ENCODE measurements around the gene EIF2S2.

Gene EIF2S2

DNA sequence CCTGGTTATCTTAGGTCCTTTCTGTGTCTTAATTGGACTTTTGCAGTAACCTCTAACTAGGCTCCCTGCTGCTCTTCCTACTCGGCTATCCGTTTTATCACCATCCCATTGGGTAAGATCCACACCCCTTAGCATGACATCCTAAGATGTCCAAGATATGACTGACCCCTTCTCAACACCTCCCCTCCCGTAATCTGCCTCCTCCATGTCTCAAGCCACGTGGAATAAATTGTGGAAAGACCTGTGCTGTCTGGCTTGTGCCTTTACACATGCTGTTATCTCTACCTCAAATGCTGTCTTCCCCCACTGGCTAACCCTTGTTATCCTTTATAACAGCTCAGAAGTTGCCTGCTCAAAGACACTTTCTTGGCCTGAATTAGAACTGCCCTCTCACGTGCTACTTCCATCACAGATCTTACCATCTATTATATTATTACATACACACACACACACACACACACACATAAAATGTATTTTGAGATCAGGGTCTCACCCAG, 26.5 kb downstream of the EIF2S2 start:
- Mint-ChIP-seq H3K27me3 (no peaks in the 10 kb centered on the region), H3K9me3 (ENCODE audit: low read depth) (no peaks in the 10 kb centered on the region), H3K27ac (peak overlapping the region; percentile 24)

GRCh38 chr20:34084227-34084923, 27.7 kb downstream of the EIF2S2 start:
- Mint-ChIP-seq H3K27ac (peak overlapping the region; percentile 81), H3K27me3 (no peaks in the 10 kb centered on the region), H3K36me3 (peaks cover 7% of the 10 kb centered on the region), H3K4me3 (no peak overlapping the region), H3K4me1 (ENCODE audit: low read depth) (peaks cover 22% of the 10 kb centered on the region), H3K9me3 (ENCODE audit: low read depth) (no peaks in the 10 kb centered on the region)

More for the DNA sequence above, 26.5 kb downstream of the EIF2S2 start:
- no peak overlapping the region for H3K4me3 Mint-ChIP-seq
- H3K36me3 Mint-ChIP-seq, result peaks cover 7% of the 10 kb centered on the region
- peaks cover 22% of the 10 kb centered on the region for H3K4me1 Mint-ChIP-seq (ENCODE audit: low read depth)

- Mint-ChIP-seq H3K4me1 (ENCODE audit: low read depth) (peaks cover 22% of the 10 kb centered on the region), H3K4me3 (no peak overlapping the region), H3K27ac (peak overlapping the region; percentile 81), H3K27me3 (no peaks in the 10 kb centered on the region), H3K9me3 (ENCODE audit: low read depth) (no peaks in the 10 kb centered on the region), H3K36me3 (peaks cover 9% of the 10 kb centered on the region)
Measured at GRCh38 chr20:34083781-34084180, 28.3 kb downstream of the EIF2S2 start.

DNA sequence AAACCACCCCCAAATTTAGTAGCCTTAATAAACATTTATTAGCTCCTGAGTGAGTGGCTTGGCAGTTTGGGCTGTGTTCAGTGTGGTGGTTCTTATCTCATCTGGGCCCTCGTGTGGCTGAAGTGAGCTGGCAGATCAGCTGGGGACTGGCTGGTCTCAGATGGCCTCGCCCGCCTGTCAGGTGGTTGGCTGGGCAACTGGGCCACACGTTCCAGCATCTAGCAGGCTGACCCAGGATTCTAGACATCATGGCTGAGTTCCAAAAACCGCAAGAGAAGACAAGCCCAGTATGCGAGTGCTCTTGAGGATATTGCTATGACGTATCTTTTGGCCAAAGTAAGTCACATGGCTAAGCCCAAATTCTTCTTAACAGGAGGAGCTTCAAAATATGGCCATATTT, 28.9 kb downstream of the EIF2S2 start:
- Mint-ChIP-seq H3K4me3 (no peak overlapping the region), H3K4me1 (ENCODE audit: low read depth) (peaks cover 18% of the 10 kb centered on the region), H3K9me3 (ENCODE audit: low read depth) (no peaks in the 10 kb centered on the region), H3K36me3 (peaks cover 9% of the 10 kb centered on the region), H3K27ac (peak overlapping the region; percentile 41), H3K27me3 (no peaks in the 10 kb centered on the region)

GRCh38 chr20:34082232-34082887, 29.7 kb downstream of the EIF2S2 start:
- H3K4me3 Mint-ChIP-seq, result no peak overlapping the region
- H3K4me1 Mint-ChIP-seq (ENCODE audit: low read depth), result peaks cover 17% of the 10 kb centered on the region
- peaks cover 9% of the 10 kb centered on the region for H3K36me3 Mint-ChIP-seq
- H3K9me3 Mint-ChIP-seq (ENCODE audit: low read depth), result no peaks in the 10 kb centered on the region
- no peaks in the 10 kb centered on the region for H3K27me3 Mint-ChIP-seq
- H3K27ac Mint-ChIP-seq, result peak overlapping the region; percentile 28

DNA sequence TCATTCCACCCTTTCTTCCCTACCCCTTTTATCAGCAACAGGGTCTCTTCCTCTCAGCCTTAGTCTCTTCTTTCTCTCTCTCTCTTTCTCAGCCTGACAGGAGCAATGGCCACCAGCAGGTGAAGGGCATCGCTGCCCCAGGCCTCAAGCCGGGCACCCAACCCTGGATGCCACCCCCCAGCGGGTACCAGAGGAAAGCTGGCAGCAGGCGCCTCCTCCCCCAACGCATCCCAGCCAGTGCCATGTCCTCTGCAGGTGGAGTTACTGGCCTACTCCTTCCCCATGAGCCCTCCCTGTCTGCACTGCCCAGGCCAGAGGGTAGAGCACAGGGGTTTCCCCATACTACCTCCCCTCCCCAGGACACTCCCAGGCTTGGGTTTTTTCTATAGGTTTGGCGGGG, 32.2 kb downstream of the EIF2S2 start:
- peaks cover 8% of the 10 kb centered on the region for H3K4me1 Mint-ChIP-seq (ENCODE audit: low read depth)
- peaks cover 5% of the 10 kb centered on the region for H3K36me3 Mint-ChIP-seq
- no peaks in the 10 kb centered on the region for H3K27me3 Mint-ChIP-seq
- no peak overlapping the region for H3K4me3 Mint-ChIP-seq
- no peaks in the 10 kb centered on the region for H3K9me3 Mint-ChIP-seq (ENCODE audit: low read depth)
- peak overlapping the region; percentile 69 for H3K27ac Mint-ChIP-seq

- H3K4me1 Mint-ChIP-seq (ENCODE audit: low read depth), result peaks cover 2% of the 10 kb centered on the region
- peaks cover 2% of the 10 kb centered on the region for H3K36me3 Mint-ChIP-seq
- no peaks in the 10 kb centered on the region for H3K27me3 Mint-ChIP-seq
- peak overlapping the region; percentile 68 for H3K27ac Mint-ChIP-seq
- H3K4me3 Mint-ChIP-seq, result no peak overlapping the region
- H3K9me3 Mint-ChIP-seq (ENCODE audit: low read depth), result no peaks in the 10 kb centered on the region
Measured at GRCh38 chr20:34078540-34078939, 33.5 kb downstream of the EIF2S2 start.

DNA sequence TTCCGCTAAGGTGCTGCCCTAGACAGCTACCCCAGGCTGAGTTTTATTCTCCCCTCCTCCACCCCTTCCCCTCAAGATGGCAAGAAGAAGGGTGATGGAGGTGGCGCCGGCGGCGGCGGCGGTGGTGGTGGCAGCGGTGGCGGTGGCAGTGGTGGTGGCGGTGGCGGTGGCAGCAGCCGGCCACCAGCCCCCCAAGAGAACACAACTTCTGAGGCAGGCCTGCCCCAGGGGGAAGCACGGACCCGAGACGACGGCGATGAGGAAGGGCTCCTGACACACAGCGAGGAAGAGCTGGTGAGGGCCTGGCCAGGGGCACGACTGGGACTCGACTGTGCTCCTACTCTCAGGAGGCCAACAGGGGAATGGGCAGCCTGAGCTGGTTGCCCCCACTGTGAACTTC, 35.1 kb downstream of the EIF2S2 start:
- H3K36me3 Mint-ChIP-seq, result peaks cover 2% of the 10 kb centered on the region
- peaks cover 2% of the 10 kb centered on the region for H3K4me1 Mint-ChIP-seq (ENCODE audit: low read depth)
- no peaks in the 10 kb centered on the region for H3K9me3 Mint-ChIP-seq (ENCODE audit: low read depth)
- H3K27me3 Mint-ChIP-seq, result no peaks in the 10 kb centered on the region
- no peak overlapping the region for H3K27ac Mint-ChIP-seq
- H3K4me3 Mint-ChIP-seq, result no peak overlapping the region

- Mint-ChIP-seq H3K4me1 (ENCODE audit: low read depth) (peaks cover 2% of the 10 kb centered on the region), H3K9me3 (ENCODE audit: low read depth) (no peaks in the 10 kb centered on the region), H3K27me3 (no peaks in the 10 kb centered on the region), H3K36me3 (peaks cover 2% of the 10 kb centered on the region), H3K27ac (no peak overlapping the region), H3K4me3 (no peak overlapping the region)
Measured at GRCh38 chr20:34075647-34076046, 36.4 kb downstream of the EIF2S2 start.

GRCh38 chr20:34074101-34074760, 37.8 kb downstream of the EIF2S2 start:
- H3K4me1 Mint-ChIP-seq (ENCODE audit: low read depth), result peaks cover 6% of the 10 kb centered on the region
- no peaks in the 10 kb centered on the region for H3K9me3 Mint-ChIP-seq (ENCODE audit: low read depth)
- peak overlapping the region; percentile 61 for H3K27ac Mint-ChIP-seq
- H3K4me3 Mint-ChIP-seq, result no peak overlapping the region
- no peaks in the 10 kb centered on the region for H3K27me3 Mint-ChIP-seq
- peaks cover 2% of the 10 kb centered on the region for H3K36me3 Mint-ChIP-seq

DNA sequence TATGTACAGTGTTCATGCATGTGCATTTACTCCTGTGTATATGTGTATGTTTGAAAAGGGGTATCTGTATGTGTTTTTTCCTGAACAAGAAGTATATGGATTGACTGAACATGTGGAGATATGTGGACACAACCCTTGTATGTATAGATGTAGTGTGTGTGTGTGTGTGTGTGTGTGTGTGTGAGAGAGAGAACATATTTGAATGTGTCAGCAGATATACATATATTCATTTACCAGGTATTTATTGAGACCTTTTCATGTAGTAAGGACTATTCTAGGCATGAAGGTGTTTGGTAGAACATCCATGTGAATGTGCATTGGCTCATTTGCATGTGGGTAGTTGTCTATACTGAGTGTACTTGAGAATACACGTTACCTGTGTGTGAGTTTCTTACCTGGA, 39.3 kb downstream of the EIF2S2 start:
- H3K4me3 Mint-ChIP-seq, result no peak overlapping the region
- no peaks in the 10 kb centered on the region for H3K9me3 Mint-ChIP-seq (ENCODE audit: low read depth)
- H3K4me1 Mint-ChIP-seq (ENCODE audit: low read depth), result peaks cover 20% of the 10 kb centered on the region
- H3K36me3 Mint-ChIP-seq, result no peaks in the 10 kb centered on the region
- no peaks in the 10 kb centered on the region for H3K27me3 Mint-ChIP-seq
- H3K27ac Mint-ChIP-seq, result no peak overlapping the region

- no peaks in the 10 kb centered on the region for H3K9me3 Mint-ChIP-seq (ENCODE audit: low read depth)
- peaks cover 22% of the 10 kb centered on the region for H3K4me1 Mint-ChIP-seq (ENCODE audit: low read depth)
- H3K27me3 Mint-ChIP-seq, result no peaks in the 10 kb centered on the region
- H3K36me3 Mint-ChIP-seq, result no peaks in the 10 kb centered on the region
- H3K4me3 Mint-ChIP-seq, result no peak overlapping the region
- H3K27ac Mint-ChIP-seq, result peak overlapping the region; percentile 41
Measured at GRCh38 chr20:34072076-34072475, 40.0 kb downstream of the EIF2S2 start.

DNA sequence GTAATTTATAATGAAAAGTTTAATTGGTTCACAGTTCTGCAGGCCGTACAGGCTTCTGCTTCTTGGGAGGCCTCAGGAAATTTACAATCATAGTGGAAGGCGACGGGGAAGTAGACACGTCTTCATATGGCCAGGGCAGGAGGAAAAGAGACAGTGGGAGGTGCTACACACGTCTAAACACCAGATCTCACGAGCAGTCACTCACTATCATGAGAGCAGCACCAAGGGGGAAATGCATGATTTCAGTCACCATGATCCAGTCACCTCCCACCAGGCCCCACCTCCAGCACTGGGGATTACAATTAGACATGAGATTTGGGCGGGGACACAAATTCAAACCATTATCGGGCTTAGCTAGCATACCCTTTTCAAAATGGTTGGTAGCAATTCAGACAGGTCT, 41.2 kb downstream of the EIF2S2 start:
- H3K36me3 Mint-ChIP-seq, result no peaks in the 10 kb centered on the region
- H3K4me3 Mint-ChIP-seq, result no peak overlapping the region
- H3K4me1 Mint-ChIP-seq (ENCODE audit: low read depth), result peaks cover 24% of the 10 kb centered on the region
- no peaks in the 10 kb centered on the region for H3K9me3 Mint-ChIP-seq (ENCODE audit: low read depth)
- no peaks in the 10 kb centered on the region for H3K27me3 Mint-ChIP-seq
- no peak overlapping the region for H3K27ac Mint-ChIP-seq

DNA sequence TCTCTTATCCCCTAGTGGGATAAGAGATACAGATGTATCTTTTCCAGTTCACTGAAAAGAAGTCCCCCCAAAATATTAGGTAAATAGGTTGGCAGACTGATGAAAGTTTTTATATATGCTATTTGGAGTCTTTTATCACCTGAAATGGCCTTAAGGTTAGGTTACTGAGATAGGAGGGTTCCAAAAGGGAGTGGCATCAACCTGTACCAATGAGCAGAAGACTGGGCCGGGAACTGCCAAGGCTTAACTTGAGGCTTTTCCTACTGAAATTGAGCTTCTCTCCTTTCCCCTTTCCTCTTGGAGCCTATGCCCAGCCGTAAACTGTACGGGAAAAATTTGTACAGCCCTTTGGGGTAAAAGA, 42.0 kb downstream of the EIF2S2 start:
- Mint-ChIP-seq H3K27ac (no peak overlapping the region), H3K27me3 (no peaks in the 10 kb centered on the region), H3K36me3 (peaks cover 2% of the 10 kb centered on the region), H3K9me3 (ENCODE audit: low read depth) (no peaks in the 10 kb centered on the region), H3K4me3 (no peak overlapping the region), H3K4me1 (ENCODE audit: low read depth) (peaks cover 29% of the 10 kb centered on the region)

DNA sequence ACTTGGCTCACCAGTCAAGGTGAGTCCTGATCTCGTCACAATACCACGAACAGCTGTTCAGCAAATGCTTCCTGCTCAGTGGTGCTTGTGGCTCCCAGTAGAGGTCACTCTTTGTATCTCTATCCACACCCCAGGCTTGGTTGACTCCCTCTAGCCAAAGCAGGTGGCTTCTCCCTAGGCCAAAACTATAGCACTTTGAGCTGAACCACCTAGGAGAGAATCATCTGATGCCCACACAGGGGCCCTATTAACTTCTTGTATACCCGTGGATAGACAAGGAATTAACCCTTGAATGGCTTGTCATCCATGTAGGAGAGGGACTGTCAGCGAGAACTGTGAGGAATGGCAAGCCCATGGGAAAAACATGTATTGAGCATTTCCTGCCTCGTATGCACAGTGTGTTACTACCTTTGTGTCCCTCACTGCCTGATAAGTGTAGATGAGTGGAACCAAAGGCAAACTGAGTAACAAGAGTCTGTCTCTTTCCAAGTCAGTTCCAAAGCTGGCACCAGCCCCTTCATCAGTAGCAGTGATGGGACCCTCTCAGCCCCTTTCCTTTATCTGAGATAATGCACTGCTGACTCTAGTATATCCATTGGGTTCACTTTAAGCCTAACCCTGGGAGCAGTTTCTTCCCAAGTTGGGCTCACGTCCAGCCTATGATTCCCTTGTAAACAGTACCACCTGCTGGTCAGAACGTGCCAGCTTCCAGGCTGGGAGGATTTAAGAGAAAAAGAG, 42.5 kb downstream of the EIF2S2 start:
- Mint-ChIP-seq H3K4me1 (ENCODE audit: low read depth) (peaks cover 33% of the 10 kb centered on the region), H3K27ac (no peak overlapping the region), H3K27me3 (no peaks in the 10 kb centered on the region)

More for the DNA sequence above, 42.5 kb downstream of the EIF2S2 start:
- H3K4me3 Mint-ChIP-seq, result no peak overlapping the region
- no peaks in the 10 kb centered on the region for H3K9me3 Mint-ChIP-seq (ENCODE audit: low read depth)
- H3K36me3 Mint-ChIP-seq, result peaks cover 2% of the 10 kb centered on the region

Data from activated naive CD8-positive, alpha-beta T cell (primary cell).